Neutrophil (primary cell): ENCODE data around the gene PRKRA.

Experiments
- H3K27ac ChIP-seq: fragments of 200-600 bp; sonication (generic); 2 replicates; pipeline ENCODE4 v1.5.1; 2016; ENCODE audit warnings: mild to moderate bottlenecking, moderate library complexity
- H3K27me3 ChIP-seq: fragments of 200-600 bp; sonication (generic); 2 replicates; pipeline ENCODE4 v1.6.0; 2016; ENCODE audit warnings: mild to moderate bottlenecking
- H3K36me3 ChIP-seq: fragments of 200-600 bp; sonication (generic); 2 replicates; pipeline ENCODE4 v1.5.1; 2017
- H3K4me1 ChIP-seq, 2 experiments: fragments of 200-600 bp in 1 of 2; sonication (generic) in 1 of 2; 1 replicate in 1 of 2; 2 replicates in 1 of 2; pipeline versions ENCODE4 v1.5.1 to v1.6.1; 2013 to 2016; ENCODE audit warnings: low read depth in 1 of 2, low read length in 1 of 2, mild to moderate bottlenecking in 1 of 2, moderate library complexity in 1 of 2; ENCODE audit not compliant: control insufficient read depth in 1 of 2, insufficient read depth in 1 of 2
- H3K4me3 ChIP-seq, 2 experiments: fragments of 200-600 bp in 1 of 2; sonication (generic) in 1 of 2; 1 replicate in 1 of 2; 2 replicates in 1 of 2; pipeline ENCODE4 v1.5.1; 2013 to 2016; ENCODE audit warnings: low read depth in 1 of 2, low read length in 1 of 2, mild to moderate bottlenecking in 1 of 2, moderate library complexity in 1 of 2
- H3K9me3 ChIP-seq: fragments of 200-600 bp; sonication (generic); 2 replicates; pipeline ENCODE4 v1.5.1; 2016
- TF ChIP-seq, protein P1 (sequence below): fragments of 200-600 bp; sonication (generic); IDR thresholded peaks from 2 replicates; pipeline ENCODE4 v1.5.1; 2016; ENCODE audit warnings: antibody characterized with exemption

PRKRA gene

DNA sequence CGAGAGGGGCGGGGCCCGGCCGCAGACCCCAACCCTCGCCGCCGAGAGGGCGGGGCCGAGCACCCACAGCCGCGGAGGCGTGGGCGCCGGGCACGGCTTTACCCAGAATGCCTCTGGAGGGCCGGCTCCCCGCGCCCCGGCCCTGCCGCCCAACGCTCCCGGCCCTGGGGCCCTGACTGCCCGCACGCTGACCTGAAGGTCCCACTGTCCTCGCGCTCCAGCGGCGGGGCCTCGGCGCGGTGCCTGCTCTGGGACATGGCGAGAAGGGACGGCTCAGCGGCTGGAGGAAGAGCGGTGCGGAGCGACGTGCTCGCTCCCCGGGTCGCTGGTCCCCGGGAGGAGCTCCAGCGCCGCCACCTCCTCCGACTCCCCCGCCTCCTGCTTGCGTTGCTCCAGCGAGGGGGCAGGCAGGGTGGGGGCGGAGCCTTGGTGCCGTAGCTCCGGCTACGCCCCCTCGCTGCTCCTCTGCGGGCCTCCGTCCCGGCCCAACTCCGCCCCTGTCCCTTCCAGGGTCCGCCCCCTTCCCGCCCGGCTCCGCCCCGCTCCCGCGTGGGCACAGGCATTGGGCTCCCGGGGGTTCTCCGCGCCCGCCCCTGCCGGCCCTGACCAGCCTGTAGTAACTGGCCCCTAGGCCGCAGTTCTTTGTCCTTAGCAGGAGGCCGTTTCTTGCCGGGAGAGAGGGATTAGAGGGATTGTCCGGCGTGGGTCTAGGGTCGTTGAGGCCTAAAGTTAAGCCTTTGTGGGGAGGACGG, at the start of gene PRKRA, which contains the start of gene PJVK:
Gene PRKRA, minus strand, starts transcription at position 402 of the 752 bp plus-strand sequence. Its CDS starts 145 bp downstream, at position 257.
Gene PJVK, plus strand, starts transcription at position 605 of the 752 bp plus-strand sequence. CDS start 2,032 bp downstream, outside the sequence.
- peak within 1 kb of the TSS; percentile 86 to 90 for H3K4me3 ChIP-seq
- H3K27ac ChIP-seq, result peak within 1 kb of the TSS; percentile 90
- H3K27me3 ChIP-seq, result no peaks in the 10 kb centered on the region
- H3K9me3 ChIP-seq, result no peaks in the 10 kb centered on the region
- peaks cover 16 to 19% of the 10 kb centered on the region in 2 experiments for H3K4me1 ChIP-seq
- TF ChIP-seq, protein P1, sequence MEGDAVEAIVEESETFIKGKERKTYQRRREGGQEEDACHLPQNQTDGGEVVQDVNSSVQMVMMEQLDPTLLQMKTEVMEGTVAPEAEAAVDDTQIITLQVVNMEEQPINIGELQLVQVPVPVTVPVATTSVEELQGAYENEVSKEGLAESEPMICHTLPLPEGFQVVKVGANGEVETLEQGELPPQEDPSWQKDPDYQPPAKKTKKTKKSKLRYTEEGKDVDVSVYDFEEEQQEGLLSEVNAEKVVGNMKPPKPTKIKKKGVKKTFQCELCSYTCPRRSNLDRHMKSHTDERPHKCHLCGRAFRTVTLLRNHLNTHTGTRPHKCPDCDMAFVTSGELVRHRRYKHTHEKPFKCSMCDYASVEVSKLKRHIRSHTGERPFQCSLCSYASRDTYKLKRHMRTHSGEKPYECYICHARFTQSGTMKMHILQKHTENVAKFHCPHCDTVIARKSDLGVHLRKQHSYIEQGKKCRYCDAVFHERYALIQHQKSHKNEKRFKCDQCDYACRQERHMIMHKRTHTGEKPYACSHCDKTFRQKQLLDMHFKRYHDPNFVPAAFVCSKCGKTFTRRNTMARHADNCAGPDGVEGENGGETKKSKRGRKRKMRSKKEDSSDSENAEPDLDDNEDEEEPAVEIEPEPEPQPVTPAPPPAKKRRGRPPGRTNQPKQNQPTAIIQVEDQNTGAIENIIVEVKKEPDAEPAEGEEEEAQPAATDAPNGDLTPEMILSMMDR, result peak; percentile 45
- no peaks in the 10 kb centered on the region for H3K36me3 ChIP-seq

DNA sequence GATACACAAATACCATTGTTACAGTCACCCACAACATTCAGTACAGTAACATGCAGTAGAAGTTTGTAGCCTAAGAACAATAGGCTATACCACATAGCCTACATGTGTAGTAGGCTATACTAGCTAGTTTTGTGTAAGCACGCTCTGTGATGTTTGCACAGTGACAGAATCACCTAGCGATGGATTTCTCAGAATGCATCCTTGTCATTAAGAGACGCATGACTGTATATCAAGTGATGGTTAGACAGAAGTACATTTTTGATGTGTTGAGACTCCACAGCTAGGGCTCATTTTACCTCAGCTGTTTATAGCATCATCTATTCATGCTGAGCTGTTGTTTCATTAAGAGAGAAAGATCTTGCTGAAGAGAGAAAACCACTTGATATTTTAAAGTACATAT, 48.7 kb upstream of the PRKRA start:
- Histone ChIP-seq H3K36me3 (peaks cover 100% of the 10 kb centered on the region), H3K4me1 (no peaks in the 10 kb centered on the region), H3K27me3 (no peaks in the 10 kb centered on the region), H3K4me3 (no peak overlapping the region), H3K9me3 (no peaks in the 10 kb centered on the region), H3K27ac (no peak overlapping the region)
- TF ChIP-seq, protein P1, result no peak

DNA sequence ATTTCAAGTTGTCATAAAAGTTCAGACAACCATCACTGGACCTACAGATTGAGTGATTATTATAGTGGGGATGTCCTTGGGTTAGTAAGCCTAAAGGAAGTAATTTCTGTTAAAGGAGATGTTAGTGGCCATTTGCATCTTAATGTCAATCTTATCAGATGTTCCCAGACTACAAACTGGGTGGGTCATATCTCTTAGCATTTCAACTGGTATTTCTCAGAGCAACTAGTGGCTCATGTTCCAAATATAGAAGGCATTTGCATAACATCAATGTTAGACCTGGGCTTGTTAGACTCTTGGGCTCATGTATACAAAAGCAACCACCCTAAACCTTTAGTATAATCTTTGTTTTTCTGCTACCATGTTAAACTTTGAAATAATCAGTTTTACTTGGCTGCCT, 47.2 kb upstream of the PRKRA start:
- H3K4me1 ChIP-seq, result peaks cover 0 to 3% of the 10 kb centered on the region in 2 experiments
- H3K36me3 ChIP-seq, result peaks cover 97% of the 10 kb centered on the region
- TF ChIP-seq, protein P1, result no peak
- H3K27me3 ChIP-seq, result no peaks in the 10 kb centered on the region
- no peaks in the 10 kb centered on the region for H3K9me3 ChIP-seq
- H3K27ac ChIP-seq, result no peak overlapping the region
- H3K4me3 ChIP-seq, result no peak overlapping the region

DNA sequence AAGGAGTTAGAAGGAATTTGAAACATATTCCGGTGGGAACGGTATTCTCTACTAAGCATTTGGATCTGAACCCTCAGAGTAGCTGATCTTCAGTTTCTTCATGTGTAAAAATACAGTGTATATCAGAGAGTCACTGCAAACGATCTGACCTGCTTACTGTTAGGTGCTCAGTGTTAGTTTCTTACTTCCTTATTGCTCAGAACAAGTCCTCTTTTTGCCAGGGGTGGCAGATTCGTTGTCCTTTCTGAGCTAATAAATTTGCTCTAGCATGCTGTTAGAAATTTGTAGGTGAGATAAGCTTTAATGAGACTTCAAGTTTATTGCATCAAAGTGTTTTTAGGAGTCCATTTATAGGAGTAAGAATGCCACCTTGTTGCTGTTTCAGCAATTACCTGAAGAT, 45.1 kb upstream of the PRKRA start:
- TF ChIP-seq, protein P1, result no peak
- H3K27me3 ChIP-seq, result no peaks in the 10 kb centered on the region
- no peaks in the 10 kb centered on the region for H3K9me3 ChIP-seq
- peaks cover 0 to 3% of the 10 kb centered on the region in 2 experiments for H3K4me1 ChIP-seq
- H3K36me3 ChIP-seq, result peaks cover 94% of the 10 kb centered on the region
- H3K4me3 ChIP-seq, result no peak overlapping the region
- peak overlapping the region; percentile 18 for H3K27ac ChIP-seq

DNA sequence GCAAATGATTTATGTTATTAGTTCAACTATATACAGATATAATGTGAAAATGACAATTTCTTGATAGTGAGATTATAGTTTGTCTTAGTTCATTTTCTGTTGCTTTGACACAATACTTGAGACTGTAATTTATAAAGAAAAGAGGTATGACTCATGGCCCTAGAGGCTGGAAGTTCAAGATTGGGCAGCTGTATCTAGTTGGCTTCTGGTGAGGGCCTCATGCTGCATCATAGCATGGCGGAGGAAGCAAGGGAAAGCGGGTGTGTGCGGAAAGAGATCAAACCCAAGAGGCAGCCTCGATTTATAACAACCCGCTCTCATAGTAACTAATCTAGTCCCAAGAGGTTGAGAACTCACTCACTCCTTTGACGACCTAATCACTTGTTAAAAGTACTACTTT, 40.6 kb upstream of the PRKRA start:
- TF ChIP-seq, protein P1, result no peak
- H3K36me3 ChIP-seq, result peaks cover 71% of the 10 kb centered on the region
- no peak overlapping the region for H3K4me3 ChIP-seq
- H3K4me1 ChIP-seq, result peaks cover 0 to 3% of the 10 kb centered on the region in 2 experiments
- H3K27ac ChIP-seq, result no peak overlapping the region
- H3K9me3 ChIP-seq, result no peaks in the 10 kb centered on the region
- no peaks in the 10 kb centered on the region for H3K27me3 ChIP-seq
